Activated CD8-positive, alpha-beta memory T cell treated with anti-CD3 and anti-CD28 coated beads, Interleukin-2, amount 50 U/mL, for 1 hour (primary cell): Measurements from ENCODE around the gene ENTR1.
"Not testable (repeated sequence)": the region's sequence is repeated elsewhere in the genome, so short reads cannot be mapped to it uniquely, and the experiment has no call there.

ENCODE experiments used
- DNase-seq: peaks from one replicate; pipeline ENCODE4 v3.0.0-alpha.2; 2020; ENCODE audit errors: extremely low read depth

The ENTR1 gene

DNA sequence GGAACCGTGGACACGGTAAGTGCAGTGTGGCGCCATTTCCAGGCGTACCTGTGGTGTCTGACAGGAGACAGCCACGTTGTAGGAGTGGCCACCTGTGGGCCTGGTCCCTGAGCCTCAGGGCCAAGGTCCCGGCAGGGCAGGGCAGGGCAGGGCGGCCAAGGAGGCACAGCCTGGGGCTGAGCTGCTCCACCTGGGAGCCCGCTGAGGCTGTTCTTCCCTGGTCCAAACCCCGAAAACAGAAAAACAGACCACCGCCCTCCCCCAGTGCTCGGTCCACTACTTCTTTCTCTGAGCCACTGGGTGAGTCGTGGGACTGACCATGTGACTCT, 8.6 kb upstream of the ENTR1 start:
- no peak for DNase-seq

DNA sequence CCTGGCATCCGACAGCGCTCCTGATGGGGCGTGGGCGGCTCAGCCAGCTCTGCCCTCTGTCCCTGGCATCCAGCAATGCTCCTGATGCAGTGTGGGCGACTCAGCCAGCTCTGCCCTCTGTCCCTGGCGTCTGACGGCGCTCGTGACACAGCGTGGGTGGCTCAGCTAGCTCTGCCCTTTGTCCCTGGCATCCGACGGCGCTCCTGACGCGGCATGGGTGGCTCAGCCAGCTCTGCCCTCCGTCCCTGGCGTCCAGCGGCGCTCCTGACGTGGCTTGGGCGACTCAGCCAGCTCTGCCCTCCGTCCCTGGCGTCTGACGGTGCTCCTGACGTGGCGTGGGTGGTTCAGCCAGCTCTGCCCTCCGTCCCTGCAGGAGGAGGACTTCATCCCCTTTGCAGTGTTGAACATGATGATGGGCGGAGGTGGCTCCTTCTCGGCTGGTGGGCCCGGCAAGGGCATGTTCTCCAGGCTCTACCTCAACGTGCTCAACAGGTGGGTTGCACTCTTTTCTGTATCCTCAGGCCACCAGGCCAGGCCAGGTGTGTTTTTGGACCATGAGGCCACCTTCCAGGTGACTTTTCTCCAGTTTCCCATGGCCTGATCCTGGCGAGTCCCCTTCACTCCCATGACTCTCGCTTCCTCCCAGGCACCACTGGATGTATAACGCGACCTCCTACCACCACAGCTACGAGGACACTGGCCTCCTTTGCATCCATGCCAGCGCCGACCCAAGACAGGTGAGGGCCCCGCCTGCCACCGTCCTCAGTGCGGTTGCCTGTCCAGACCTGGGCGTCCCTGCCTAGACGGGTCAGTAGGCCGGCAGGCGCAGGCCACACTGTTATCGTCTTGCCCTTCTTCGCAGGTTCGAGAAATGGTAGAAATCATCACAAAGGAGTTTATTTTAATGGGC, 8.0 kb upstream of the ENTR1 start:
- no peak for DNase-seq

DNA sequence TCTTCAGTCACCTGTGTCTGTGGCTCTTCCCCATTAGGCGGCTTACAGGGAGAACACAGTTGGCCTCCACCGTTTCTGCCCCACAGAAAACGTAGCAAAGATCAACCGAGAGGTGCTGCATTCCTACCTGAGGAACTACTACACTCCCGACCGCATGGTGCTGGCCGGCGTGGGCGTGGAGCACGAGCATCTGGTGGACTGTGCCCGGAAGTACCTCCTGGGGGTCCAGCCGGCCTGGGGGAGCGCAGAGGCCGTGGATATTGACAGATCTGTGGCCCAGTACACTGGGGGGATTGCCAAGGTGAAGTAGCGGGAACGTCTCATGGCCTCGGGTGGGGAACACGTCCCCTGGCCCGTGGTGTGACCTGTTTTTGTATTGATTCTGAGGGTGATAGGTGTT, 6.5 kb upstream of the ENTR1 start:
- no peak for DNase-seq

DNA sequence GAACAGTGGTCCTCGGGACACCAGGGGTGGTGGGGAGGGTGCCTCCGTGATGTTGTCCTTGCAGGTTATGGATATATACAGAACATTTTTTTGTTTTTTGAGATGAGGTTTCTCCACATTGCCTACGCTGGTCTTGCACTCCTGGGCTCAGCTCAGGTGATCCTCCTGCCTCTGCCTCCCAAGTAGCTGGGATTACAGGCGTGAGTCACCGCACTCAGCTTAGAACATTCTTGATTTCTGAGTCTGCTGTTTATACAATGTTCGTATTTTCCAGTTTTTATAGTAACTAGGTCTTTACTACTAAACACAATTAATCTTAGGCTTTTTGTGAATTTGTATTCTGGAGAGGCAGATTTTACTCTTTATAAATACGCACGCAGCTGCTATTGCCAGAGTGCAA, 6.0 kb upstream of the ENTR1 start:
- DNase-seq = no peak

DNA sequence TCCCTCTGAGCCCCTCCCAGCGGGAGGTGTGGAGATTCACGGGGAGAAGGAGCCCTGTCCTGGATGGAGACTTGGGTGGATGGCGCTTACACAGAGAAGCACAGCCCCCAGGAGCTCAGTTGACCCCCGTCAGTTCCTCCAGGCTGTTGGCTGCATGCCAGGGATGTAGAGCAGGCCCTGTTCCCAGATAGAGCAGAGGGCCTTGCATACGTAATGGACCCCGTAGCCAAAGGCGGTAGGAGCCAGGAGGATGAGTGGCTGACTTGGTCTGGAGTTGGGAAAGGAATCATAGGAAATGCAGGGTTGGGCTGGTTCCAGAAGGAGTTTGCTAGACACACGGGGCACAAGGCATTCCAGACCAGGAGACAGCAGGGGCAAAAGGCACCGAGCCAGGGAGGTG, 2.5 kb upstream of the ENTR1 start:
- DNase-seq = no peak

DNA sequence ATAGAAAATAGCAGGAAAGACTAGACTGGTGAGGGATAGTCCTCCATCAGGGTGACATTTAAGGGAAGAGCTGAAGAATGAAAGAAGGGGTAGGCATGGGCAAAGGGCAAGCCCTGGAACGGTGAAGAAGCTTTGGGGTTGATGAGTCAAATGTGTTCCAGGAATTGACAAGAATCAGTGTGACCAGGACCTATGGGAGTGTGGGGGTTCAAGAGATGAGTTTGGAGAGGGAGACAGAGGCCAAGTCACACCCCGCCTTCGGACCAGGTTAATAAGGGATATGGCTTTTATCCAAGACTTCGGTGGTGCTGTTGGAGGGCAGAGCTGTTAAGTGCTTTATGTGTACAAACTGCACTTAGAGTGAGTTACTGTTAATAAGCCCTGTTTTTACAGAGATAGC, 964 bp upstream of the ENTR1 start:
- DNase-seq = no peak

DNA sequence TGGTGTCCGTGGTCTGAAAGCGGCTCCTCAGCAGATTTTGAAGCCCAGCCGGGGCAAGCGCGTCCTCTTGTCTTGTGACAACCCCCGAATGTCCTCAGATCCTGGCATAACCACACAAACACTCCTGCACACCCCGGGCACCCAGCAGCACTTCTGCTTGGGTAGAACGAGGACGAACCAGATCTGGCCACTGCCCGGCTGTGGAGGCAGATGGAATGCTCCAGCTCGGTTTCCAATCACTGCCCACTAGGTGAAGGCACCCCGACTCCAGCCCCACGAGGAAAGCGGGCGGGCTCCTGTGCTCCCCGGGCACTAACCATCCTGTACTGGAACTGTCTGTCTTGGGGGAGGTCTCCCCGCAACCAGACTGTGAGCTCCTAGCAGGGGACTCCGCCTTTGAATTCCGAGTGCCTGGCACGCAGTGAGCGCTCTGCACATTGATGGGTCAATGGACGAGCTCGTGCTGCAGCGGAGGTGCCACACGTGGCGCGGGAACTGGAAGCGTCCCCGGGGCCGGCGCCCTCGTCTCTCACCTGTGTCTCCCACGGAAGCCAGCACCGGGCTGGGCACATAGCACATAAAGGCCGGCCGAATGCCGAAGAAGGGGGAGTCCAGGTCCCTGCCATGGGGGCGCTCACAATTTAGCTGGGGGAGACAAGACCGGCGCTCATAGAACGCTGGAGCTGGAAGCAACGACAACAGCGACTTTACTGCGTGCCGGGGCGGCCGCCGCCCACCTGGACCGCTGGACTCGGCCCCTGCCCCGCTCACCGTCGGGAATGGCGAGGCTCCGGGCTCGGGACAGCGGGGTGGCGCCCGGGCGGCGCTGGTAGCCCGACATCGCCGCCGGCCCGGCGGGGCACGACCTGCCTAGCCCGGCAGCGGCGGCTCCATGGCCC, 608 bp downstream of the ENTR1 start:
- DNase-seq = no peak

DNA sequence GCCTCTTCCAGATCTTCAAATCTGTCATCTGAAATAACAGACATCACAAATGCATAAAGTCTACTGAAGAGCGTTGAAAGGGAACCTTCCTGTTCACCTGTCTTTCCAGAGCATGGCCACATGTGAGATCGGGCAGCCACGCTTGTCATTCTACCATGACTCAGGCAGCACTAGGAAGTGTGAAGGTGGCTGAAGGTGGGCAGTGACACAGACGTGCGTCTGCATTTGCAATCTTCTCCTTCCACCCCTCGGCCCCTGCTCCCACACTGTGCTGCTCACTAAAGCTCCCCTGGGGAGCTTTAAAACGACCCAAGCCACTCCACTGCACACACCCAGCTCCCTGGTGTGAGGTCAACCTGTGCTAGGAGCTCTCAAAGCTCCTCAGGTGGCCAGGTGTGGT, 2.5 kb downstream of the ENTR1 start:
- DNase-seq = no peak

DNA sequence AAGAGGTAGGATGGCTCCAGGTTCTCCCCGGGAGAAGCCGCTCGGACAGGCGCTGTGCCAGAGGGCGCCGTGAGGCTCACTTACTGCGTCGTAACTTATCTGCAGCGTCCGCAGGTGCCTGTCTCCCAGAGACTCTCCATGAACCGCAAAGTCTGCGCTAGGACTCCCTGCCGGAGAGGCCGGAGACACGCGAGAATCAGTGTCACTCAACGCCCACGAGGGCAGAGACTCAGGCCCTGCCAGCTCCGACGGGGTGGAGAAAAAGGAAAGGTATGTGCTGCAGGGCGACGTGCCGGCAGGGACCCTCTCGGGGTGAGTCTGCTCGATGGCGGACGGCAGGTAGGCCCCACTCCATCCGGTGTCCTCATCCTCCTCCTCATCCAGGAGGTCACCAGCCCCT, 3.4 kb downstream of the ENTR1 start:
- not testable (repeated sequence) for DNase-seq

DNA sequence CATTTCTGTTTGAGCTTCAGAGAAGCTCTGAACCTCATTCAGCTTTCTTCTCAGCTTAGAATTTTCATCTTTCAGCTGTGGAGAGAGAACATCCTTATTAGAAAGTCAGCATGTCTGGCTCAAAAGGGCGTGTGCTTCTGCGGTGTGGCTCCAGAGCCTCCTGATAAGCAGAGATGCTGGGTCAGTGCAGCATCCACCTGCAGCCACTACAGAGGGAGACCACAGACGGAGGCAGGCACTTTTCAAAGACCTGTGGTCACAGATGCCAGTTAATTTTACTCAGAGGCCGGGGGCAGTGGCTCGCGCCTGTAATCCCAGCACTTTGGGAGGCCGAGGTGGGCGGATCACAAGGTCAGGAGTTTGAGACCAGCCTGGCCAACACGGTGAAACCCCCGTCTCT, 4.5 kb downstream of the ENTR1 start:
- DNase-seq = not testable (repeated sequence)

DNA sequence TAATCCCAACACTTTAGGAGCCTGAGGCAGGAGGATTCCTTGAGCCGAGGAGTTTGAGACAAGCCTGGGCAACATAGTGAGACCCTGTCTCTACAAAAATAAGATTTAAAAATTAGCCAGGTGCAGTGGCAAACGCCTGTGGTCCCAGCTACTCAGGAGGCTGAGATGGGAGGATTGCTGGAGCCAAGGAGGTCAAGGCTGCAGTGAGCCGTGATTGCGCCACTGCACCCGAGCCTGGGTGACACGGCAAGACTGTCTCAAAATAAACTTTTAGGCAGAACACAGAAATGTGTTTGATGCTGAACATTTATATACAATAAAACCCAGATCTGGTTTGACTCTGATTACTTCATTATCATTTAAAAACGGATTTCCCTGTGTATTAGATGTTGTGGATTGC, 4.9 kb downstream of the ENTR1 start:
- no peak for DNase-seq

DNA sequence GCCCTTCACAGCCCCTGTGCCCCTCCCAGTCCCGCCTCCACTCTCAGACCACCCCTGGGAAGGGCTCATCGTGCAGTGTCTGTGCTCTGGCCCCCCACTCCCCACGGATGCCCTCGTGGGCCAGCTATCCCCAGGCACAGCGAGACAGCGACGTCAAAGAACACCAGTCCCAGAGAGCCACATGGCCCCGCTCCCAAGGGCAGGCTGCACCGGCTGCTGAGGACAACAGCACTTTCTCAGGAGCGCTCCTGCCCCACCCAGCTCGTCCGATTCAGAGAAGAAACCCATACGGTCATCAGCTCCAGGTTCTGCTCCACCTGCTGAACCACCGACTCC, 5.6 kb downstream of the ENTR1 start:
- DNase-seq = no peak

DNA sequence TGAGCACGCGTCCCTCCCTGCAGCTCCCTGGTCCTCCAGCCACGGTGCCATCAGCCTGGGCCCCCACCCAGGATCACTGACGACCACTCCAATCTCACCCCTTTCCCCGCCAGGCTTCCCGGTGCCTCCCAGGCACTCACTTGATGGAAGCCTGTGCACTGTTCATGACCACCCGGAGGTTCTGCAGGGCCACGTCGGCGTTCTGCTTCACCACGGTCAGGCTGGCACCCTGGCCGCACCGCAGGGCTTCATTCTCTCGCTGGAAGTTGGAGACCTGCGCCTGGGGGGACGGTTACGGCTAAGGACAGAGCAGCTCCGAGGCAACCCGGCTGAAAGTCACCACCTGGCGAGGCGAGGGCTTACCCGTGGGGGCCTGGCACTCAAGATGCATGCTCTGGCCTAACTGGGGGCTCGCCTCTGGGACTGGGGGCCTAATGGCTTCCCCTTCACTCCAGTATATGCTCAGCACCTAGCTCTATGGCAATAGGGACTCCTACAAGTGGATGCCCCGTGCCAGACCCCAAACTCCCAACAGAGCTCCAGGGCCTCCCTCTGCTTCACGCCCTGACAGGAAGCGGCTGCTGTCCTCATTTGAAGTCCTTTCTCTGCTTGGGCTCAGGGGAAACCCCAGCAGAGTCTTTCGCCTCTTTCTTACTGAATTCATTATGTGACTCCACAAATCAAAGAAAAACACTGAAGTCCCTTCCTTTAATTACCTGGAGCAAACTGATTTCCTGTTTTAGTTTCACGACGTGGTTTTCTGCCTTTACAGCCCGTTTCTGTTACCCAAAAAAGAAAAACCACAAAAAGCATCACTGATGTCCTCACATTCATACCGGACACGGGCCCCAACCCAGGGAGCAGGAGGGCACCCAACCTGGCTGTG, 6.3 kb downstream of the ENTR1 start:
- no peak for DNase-seq

DNA sequence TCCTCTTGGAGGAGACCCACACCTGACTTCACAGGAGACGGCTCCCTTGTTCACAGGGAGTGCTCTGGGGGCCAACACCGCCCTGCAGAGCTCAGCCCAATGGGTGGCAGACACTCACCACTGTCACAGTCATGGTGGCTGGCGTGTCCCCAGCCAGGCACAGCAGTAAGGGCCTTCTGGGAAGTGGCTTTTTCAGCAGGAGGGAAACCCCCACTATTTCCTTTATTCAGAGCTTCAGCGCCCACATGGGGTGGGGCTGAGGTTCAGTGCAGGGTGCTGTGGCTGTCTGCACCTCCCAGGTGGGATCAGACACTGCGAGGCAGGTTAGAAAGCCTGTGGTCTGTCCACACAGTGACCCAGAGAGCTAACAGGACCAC, 6.9 kb downstream of the ENTR1 start:
- DNase-seq = peak; percentile 36

DNA sequence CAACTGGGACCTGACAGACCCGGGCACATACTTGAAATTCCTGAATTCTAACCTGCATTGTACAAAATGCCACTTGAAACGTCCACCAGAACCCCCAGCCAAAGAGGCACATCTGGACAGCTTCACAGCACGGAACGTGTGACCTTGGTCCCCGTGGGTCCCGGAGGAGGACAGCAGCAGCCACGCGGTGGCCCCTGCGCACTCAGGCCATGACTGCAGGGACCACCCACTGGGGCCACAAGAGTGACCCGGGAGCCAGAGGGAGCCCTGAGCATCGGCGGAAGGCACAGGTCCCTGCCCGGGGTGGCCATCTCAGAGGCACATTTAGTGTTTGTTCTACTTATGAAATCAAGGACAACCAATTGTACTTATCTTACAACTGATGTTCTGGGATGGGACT, 8.3 kb downstream of the ENTR1 start:
- no peak for DNase-seq

DNA sequence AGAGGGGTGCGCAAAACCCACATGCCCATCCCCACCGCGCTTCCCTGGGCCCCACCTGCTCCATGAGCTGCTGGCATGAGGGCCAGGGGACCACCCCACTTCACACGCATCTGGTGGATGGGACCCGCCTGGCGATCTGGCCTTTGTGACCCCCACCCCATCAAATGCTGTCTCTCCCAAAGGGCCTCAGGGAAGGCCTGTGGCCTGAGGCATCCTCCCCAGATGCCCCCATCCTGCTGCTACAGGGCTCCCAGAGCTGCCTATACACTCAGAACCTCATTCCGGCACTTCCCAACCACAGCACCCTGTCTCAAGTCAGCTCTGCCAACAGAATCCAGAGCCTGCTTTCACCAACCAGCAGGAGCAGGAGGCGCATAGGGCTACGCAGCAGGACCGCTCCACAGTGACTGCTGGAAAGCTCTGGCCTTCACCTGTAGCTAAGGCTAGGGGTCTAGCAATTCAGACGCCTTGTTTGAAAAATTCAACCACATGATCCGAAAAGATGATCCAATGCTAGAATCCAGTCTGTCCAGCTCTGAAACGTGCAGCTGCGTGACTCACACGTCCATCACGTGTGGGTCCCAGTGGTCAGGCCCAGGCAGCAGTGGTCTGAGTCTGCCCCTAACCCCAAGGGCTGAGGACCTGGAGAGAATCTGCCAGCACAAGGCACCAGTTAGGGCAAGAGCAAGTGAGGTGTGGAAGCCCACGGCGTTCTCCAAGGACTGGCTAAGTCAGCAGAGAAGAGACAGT, 9.1 kb downstream of the ENTR1 start:
- no peak for DNase-seq

DNA sequence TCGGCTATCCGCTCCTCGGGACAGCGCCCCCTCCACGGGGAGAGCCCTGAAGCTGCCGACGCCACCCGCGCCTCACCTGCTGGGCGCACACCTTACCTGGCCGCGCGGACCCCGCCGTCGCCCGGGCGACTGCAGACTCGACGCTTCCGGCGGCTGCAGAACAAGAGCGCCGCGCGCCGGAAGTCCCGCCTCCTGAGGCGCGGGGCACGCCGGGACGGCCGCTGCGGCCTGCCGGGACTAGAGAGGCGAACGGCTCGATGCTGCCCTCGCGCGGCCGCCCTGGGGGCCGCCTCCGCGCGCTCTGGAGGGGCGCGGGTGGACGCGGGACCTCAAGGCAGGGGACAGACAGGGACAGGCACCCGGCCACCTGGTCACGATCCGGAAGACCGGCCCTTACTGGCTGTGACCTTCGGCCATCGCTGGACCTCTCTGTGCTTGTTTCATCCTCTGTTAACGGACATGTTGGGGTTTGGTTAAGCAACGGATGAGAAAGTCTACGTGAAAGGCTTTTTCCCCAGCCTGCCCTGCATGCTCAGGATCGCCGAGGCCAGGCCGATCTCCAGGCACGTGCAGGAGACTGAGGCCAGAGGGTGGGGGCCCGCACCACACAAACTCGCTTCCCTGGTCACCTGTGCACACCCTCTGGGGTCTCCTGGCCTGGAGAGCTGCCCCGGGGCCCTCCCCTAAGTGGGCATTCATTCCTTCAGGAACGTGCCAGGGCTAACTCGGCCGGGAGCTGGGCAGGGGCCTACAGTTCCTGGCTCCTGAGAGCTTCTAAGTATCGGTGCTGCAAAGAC, 10.2 kb downstream of the ENTR1 start, which contains the start of gene SNAPC4:
Gene SNAPC4, minus strand, starts transcription at position 133 of the 797 bp plus-strand sequence. CDS start 1,742 bp downstream, outside the sequence.
- peak; percentile 34 for DNase-seq

DNA sequence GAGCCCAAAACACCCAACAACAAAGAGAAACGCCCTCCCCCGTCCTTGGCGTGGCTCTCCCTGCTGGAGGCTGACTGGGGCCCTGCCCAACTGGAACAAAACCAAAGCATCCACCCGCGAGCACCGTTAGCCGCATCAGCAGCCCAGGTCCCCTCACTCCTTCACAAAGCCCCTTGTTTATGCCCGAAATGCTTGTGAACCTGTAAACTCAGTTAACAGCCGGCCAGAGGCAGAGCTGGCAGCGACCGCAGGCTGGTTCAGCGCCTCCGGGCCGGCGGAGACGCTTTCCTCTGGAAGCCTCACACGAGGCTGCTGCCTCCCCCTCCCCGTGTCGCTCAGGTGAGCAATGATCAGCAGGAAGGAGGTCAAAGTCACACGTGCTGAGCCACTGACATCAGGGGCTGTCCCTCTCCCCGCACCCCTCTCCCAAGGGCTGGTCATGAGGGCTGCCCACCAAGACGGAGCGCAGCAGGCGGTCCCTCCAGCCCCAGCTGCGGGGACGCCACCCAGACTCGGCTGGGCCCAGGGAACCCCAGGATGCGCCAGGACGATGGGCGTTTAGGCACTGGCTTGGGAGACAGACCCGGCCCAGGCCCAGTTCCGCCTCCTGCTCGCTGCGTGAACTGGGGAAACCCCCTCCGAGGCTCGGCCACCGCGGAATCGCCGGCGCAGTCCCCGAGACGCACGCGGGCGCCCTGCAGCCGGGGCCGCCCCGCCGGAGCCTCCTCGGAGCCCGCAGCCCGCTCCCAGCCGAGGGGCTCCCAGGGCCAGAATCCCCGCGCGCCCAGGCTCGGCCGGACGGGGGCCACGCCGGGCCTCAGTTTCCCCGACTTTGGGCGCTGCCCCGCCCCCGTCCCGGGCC, 11.0 kb downstream of the ENTR1 start:
- no peak for DNase-seq

DNA sequence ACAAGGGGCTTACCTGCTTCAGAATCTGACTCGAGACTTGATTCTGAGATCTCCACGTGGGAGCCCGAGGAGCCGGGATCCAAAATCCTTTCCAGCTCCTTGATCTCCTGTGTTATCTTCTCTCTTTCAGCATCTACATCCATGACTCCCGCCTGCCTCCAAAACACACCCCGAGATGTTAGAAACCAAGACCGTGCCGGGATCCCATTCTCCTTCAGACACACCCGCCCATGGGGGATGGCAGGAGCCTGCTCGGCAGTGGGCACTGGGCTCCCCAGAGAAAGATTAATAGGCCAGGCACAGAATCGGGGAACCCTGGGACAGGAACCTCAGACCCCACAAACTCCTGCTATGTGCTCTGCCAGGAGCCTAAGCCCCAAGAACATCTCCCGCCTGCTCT, 12.1 kb downstream of the ENTR1 start:
- no peak for DNase-seq

DNA sequence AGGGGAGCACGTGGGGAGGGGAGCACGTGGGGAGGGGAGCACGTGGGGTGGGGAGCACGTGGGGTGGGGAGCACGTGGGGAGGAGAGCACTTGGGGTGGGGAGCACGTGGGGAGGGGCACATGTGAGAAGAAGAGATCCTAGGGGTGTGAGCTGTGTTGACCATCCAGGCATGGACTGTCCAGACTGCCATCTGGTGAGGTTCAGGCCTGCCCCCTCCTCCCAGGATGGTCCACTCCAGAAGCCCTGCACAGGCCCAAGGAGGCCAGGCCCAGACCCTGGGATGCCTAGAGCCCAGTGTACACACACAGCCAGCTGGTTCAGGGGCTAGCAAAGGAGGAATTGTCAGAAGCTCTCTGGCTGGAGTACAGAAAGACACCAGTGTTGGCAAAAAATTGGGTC, 12.8 kb downstream of the ENTR1 start:
- no peak for DNase-seq
